Upper lobe of right lung (tissue), 1 donor: ENCODE results near the gene ATP6V0C. TPM values are rescaled to one million over a fixed set of nuclear protein-coding genes. Genes with fewer than 3 reads are reported as not detected.

Experiments used
- ATAC-seq: fragments of 200-7000 bp; cut with Tn5 transposase; one replicate; pipeline ENCODE4 v1.9.1; 2020; ENCODE audit warnings: mild to moderate bottlenecking, moderate library complexity
- DNase-seq: peaks from one replicate; pipeline ENCODE4 v3.0.0-alpha.2; 2020
- H3K27ac ChIP-seq: fragments of 200-600 bp; one replicate; pipeline ENCODE4 v1.8.0; 2022
- H3K27me3 ChIP-seq: fragments of 200-600 bp; one replicate; pipeline ENCODE4 v1.8.0; 2022; ENCODE audit warnings: mild to moderate bottlenecking
- H3K36me3 ChIP-seq: fragments of 200-600 bp; one replicate; pipeline ENCODE4 v1.8.0; 2022
- H3K4me1 ChIP-seq: fragments of 200-600 bp; one replicate; pipeline ENCODE4 v1.8.0; 2022
- H3K4me3 ChIP-seq: fragments of 200-600 bp; one replicate; pipeline ENCODE4 v1.8.0; 2022; ENCODE audit warnings: mild to moderate bottlenecking
- H3K9me3 ChIP-seq: fragments of 200-600 bp; one replicate; pipeline ENCODE4 v1.8.0; 2022
- intact Hi-C: fragments of 100-400 bp; cut with DNase I; formaldehyde crosslinking; loops from one replicate; pipeline ENCODE4 v1.11.0; 2022
- total RNA-seq: library from RNA; stranded (reverse); fragmentation: NEBNext Ultra II Directional; extraction: Animal tissue kit (Norgen Biotek cat#: 25700); gene quantifications from one replicate; pipeline ENCODE4 v1.2.1, GENCODE V29; 2021
- TF ChIP-seq, protein P1 (sequence below): fragments of 200-600 bp; IDR thresholded peaks from one replicate; pipeline ENCODE4 v1.8.0; 2022; ENCODE audit warnings: antibody characterized with exemption
- donor health status: DM: no; HTN: yes; CAD: no; lungs with severe emphysema.

The ATP6V0C gene
- total RNA-seq, 1 donor from 2014 or later: 298 TPM

DNA sequence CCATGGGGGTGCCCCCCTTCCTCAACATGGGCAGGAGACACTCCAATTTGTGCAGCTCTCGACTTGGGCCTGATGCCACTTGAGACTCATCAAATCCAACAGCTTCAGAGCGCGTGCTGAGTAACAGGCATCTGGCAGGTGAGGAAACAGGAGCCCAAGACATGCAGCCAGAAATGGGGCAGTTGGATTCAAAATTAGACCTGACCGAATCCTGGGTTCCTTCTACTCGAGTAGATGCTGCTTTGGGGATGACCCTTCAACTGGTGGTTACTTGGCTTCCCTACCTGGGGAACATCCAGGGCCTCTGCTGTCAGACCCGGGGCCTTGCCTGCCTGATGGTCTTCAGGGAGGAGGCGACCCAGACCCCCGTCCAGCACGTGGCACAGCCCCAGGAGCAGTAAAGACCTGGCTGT lies 43.1 kb upstream of the ATP6V0C start:
- ATAC-seq: no peak
- TF ChIP-seq, protein P1, sequence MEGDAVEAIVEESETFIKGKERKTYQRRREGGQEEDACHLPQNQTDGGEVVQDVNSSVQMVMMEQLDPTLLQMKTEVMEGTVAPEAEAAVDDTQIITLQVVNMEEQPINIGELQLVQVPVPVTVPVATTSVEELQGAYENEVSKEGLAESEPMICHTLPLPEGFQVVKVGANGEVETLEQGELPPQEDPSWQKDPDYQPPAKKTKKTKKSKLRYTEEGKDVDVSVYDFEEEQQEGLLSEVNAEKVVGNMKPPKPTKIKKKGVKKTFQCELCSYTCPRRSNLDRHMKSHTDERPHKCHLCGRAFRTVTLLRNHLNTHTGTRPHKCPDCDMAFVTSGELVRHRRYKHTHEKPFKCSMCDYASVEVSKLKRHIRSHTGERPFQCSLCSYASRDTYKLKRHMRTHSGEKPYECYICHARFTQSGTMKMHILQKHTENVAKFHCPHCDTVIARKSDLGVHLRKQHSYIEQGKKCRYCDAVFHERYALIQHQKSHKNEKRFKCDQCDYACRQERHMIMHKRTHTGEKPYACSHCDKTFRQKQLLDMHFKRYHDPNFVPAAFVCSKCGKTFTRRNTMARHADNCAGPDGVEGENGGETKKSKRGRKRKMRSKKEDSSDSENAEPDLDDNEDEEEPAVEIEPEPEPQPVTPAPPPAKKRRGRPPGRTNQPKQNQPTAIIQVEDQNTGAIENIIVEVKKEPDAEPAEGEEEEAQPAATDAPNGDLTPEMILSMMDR: no peak
- H3K27ac ChIP-seq: no peak overlapping the region
- no peak overlapping the region for H3K4me3 ChIP-seq
- H3K36me3 ChIP-seq: no peaks in the 10 kb centered on the region
- no peak for DNase-seq
- intact Hi-C loops: no loop called here
- H3K4me1 ChIP-seq: peaks cover 42% of the 10 kb centered on the region
- H3K9me3 ChIP-seq: no peaks in the 10 kb centered on the region
- H3K27me3 ChIP-seq: peaks cover 45% of the 10 kb centered on the region

DNA sequence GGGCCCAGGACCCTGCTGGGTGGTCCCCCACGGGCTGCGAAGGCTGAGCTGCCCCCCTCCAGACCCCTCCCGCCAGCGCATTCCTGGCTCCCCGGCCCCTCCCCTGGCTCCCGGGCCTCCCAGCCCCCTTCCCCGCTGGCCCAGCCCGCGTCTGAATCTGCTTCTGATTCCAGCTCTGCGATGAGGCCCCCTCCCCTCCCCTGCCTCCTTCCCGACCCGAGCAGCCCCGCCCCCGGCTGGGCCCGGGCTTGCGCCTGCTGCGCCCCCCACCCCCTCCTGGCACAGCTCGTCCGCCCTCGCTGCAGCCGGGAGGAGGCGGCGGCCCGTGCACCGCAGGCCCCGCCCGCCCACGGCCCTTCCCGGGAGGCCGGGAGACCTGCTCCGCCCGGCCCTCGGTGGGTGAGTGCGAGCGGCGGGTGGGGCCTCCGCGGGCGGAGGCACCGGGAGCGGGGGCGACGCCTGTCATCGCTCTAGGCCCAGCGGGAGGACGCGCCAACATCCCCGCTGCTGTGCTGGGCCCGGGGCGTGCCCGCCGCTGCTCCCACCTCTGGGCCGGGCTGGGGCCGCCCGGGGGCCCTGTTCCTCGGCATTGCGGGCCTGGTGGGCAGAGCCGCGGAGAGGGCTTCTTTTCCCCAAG lies 42.6 kb upstream of the ATP6V0C start, which contains the start of gene NTN3:
Gene NTN3, plus strand, starts transcription at position 282 of the 637 bp plus-strand sequence. CDS start 405 bp downstream, outside the sequence.
- intact Hi-C loops: no loop called here
- H3K4me3 ChIP-seq: no peak within 1 kb of the TSS
- H3K27me3 ChIP-seq: peaks cover 45% of the 10 kb centered on the region
- H3K36me3 ChIP-seq: no peaks in the 10 kb centered on the region
- H3K9me3 ChIP-seq: no peaks in the 10 kb centered on the region
- peaks cover 47% of the 10 kb centered on the region for H3K4me1 ChIP-seq
- no peak for ATAC-seq
- H3K27ac ChIP-seq: no peak within 1 kb of the TSS
- TF ChIP-seq, protein P1: no peak
- DNase-seq: no peak

DNA sequence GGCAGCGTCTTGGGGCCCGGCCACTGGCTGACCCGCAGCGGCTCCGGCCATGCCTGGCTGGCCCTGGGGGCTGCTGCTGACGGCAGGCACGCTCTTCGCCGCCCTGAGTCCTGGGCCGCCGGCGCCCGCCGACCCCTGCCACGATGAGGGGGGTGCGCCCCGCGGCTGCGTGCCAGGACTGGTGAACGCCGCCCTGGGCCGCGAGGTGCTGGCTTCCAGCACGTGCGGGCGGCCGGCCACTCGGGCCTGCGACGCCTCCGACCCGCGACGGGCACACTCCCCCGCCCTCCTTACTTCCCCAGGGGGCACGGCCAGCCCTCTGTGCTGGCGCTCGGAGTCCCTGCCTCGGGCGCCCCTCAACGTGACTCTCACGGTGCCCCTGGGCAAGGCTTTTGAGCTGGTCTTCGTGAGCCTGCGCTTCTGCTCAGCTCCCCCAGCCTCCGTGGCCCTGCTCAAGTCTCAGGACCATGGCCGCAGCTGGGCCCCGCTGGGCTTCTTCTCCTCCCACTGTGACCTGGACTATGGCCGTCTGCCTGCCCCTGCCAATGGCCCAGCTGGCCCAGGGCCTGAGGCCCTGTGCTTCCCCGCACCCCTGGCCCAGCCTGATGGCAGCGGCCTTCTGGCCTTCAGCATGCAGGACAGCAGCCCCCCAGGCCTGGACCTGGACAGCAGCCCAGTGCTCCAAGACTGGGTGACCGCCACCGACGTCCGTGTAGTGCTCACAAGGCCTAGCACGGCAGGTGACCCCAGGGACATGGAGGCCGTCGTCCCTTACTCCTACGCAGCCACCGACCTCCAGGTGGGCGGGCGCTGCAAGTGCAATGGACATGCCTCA lies 41.9 kb upstream of the ATP6V0C start:
- ATAC-seq: no peak
- intact Hi-C loops: no loop called here
- DNase-seq: no peak

DNA sequence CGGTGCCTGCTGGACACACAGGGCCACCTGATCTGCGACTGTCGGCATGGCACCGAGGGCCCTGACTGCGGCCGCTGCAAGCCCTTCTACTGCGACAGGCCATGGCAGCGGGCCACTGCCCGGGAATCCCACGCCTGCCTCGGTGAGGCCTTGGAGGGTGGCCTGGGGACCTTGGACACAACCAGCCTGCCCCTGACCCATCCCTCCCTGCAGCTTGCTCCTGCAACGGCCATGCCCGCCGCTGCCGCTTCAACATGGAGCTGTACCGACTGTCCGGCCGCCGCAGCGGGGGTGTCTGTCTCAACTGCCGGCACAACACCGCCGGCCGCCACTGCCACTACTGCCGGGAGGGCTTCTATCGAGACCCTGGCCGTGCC lies 41.3 kb upstream of the ATP6V0C start:
- TF ChIP-seq, protein P1: no peak

More for the DNA sequence above, 41.9 kb upstream of the ATP6V0C start:
- TF ChIP-seq, protein P1: no peak
- no peaks in the 10 kb centered on the region for H3K36me3 ChIP-seq
- H3K27me3 ChIP-seq: peaks cover 45% of the 10 kb centered on the region
- peaks cover 47% of the 10 kb centered on the region for H3K4me1 ChIP-seq
- no peak overlapping the region for H3K27ac ChIP-seq
- no peak overlapping the region for H3K4me3 ChIP-seq
- no peaks in the 10 kb centered on the region for H3K9me3 ChIP-seq

DNA sequence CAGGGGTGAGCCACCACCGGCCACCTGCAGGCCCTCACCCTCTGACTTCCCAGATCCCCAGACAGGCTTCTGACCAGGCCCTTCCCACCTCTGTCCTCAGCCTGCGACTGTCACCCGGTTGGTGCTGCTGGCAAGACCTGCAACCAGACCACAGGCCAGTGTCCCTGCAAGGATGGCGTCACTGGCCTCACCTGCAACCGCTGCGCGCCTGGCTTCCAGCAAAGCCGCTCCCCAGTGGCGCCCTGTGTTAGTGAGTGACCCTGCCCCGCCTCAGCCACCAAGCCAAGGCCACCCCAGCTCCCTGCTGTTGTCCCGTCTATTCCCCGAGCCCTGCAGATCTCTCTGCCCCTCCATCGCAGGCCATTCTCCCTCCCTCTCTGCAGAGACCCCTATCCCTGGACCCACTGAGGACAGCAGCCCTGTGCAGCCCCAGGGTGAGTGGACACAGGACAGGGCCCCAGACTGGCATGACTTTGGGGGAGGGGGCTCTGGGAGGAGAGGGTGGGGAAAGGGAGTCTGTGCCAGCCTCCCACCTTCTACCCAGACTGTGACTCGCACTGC lies 40.8 kb upstream of the ATP6V0C start:
- TF ChIP-seq, protein P1: no peak
- H3K9me3 ChIP-seq: no peaks in the 10 kb centered on the region
- intact Hi-C loops: no loop called here
- DNase-seq (no peak), ATAC-seq (no peak)
- no peak overlapping the region for H3K27ac ChIP-seq
- peaks cover 42% of the 10 kb centered on the region for H3K27me3 ChIP-seq
- peaks cover 49% of the 10 kb centered on the region for H3K4me1 ChIP-seq
- no peaks in the 10 kb centered on the region for H3K36me3 ChIP-seq
- no peak overlapping the region for H3K4me3 ChIP-seq

More for the DNA sequence above, 41.3 kb upstream of the ATP6V0C start:
- ATAC-seq (no peak), DNase-seq (no peak)
- Histone ChIP-seq H3K4me1 (peaks cover 47% of the 10 kb centered on the region), H3K9me3 (no peaks in the 10 kb centered on the region), H3K36me3 (no peaks in the 10 kb centered on the region), H3K27me3 (peaks cover 45% of the 10 kb centered on the region), H3K4me3 (no peak overlapping the region), H3K27ac (no peak overlapping the region)
- intact Hi-C loops: no loop called here
